CD1c-positive myeloid dendritic cell (primary cell): ENCODE measurements around the gene PRR30.

Experiments
- DNase-seq: peaks from one replicate; pipeline ENCODE4 v3.0.0-alpha.2; 2016; ENCODE audit errors: extremely low spot score

The PRR30 gene

DNA sequence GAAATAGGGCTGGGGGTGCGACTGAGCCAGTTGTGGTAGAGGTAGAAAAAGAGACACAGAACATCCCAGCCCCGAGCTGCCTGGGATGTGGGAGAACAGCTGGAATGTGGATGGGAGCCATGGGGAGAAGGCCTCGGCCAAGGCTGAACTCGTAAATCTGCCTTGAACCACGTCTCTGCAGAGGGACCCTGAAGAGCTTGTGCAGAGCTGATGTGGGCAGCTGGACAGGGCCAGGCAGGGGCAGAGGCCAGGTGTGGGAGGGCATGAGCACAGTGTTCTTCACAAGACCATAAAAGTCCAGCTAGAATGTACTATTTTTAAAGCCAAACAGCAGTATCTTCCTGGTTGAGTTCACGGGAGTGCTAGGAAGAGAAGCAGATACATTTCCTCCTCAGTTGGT, 15.3 kb upstream of the PRR30 start:
- no peak for DNase-seq

- no peak for DNase-seq
Measured at GRCh38 chr2:27152796-27153464, 13.7 kb upstream of the PRR30 start.

- DNase-seq: no peak
Measured at GRCh38 chr2:27152102-27152795, 13.0 kb upstream of the PRR30 start.

- no peak for DNase-seq
Measured at GRCh38 chr2:27150639-27151230, 11.5 kb upstream of the PRR30 start.

DNA sequence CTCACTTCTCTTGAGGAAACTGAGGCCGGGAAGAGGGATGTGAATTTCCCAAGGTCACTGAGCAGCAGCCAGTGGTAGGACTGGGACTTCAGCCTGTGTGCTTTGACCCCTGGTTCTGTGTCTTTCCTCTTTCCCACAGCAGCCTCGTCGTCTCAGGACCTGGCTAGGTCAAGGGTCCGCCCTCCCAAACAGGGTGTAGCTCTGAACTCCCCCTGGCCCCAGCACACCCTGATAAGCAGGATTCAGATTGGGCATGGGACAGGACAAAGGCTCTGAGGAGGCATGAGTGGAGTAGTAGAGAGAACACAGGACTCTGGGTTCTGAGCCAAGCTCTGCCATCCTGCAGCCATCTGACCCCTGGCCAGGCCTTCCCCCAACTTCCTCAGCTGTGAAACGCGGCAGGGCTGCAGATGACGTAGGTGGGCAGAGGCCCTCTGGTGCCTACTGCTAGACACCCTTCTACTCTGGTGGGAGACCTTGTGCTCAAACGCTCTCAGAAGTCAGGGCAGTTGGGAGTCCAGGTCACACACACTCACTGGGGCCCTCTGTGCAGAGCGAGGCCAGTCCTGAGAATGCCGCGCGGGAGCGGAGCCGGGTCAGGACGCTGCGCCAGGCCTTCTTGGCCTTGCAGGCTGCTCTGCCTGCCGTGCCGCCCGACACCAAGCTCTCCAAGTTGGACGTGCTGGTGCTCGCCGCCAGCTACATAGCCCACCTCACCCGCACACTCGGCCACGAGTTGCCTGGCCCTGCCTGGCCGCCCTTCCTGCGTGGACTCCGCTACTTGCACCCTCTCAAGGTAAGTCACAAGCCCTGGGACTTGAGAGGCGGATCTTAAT, 10.6 kb upstream of the PRR30 start:
- DNase-seq: no peak

- no peak for DNase-seq
Measured at GRCh38 chr2:27148801-27149439, 9.7 kb upstream of the PRR30 start, which contains the start of gene TCF23. Gene TCF23 (plus strand): TSS chr2:27149004. CDS start chr2:27149134, 130 bp downstream.

DNA sequence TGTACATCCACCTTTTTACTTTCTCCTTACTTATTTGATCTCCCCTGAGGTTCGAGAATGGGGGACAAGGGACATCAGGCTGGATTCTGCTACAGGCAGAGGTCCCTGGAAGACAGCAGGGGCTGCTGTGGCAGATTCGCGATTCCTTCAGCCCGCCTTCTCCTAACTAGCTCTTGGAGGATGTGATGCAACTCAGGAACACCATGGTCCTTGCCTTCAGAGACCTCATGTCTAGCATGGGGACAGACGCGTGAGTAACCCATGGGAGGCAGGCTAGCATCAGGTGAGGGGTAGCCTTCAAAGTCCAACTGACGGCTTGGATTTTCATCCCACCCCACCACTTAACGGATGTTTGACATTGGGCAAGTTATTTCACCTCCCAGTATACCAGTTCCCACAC, 8.7 kb upstream of the PRR30 start:
- DNase-seq: no peak

- DNase-seq: no peak
Measured at GRCh38 chr2:27145682-27146081, 6.5 kb upstream of the PRR30 start.

DNA sequence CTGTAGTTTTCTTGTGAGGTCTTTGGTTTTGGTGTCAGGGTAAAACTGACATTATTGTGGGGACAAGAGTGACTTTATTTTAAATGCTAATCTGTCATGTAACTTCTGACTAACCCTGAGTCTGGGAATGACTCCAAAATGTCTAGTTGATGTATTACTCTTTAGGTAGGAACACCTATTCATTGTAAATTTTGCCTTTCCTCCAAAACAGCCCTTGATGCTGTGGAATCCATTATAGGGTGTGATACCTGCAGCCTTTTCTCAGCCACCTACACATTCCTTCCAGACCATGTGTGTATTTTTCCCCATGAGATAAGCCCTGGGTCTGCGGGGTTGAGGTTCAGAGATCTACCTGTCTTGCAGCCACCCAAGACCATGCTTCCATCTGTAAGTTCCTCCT, 4.1 kb upstream of the PRR30 start:
- no peak for DNase-seq

- no peak for DNase-seq
Measured at GRCh38 chr2:27138111-27138510, 1.1 kb downstream of the PRR30 start.

DNA sequence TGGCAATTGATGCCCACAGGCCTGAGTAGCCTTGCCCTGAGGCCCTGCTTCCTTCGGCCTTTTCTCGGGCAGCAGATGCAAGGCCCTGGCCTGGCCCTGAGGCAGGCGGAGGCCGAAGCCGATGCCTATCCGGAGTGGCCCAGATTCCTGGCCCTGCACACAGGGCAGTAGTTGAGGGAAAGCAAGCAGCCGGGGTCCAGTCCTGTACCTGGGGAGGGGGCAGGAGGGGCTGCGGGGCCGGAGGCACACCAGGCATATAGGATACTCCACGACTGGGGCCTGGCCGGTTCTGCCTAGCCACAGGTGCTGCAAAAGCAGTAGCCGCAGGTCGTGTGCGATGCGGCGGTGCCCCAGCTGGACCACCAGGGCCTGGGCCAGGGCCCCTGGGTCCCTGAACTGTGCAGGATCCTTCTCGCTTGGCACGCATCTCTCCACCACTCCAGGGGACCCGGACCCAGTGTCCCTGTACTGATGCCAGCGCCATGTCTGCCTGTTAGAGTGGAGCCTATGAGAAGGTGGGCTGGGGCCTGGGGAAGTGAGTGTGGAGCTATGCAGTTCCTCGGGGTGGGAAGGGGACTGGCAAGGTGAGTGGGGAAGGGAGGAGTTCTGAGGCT, 1.8 kb downstream of the PRR30 start:
- no peak for DNase-seq

- no peak for DNase-seq
Measured at GRCh38 chr2:27136751-27137150, 2.5 kb downstream of the PRR30 start.

GRCh38 chr2:27135478-27135955, 3.7 kb downstream of the PRR30 start:
- peak; percentile 12 for DNase-seq

DNA sequence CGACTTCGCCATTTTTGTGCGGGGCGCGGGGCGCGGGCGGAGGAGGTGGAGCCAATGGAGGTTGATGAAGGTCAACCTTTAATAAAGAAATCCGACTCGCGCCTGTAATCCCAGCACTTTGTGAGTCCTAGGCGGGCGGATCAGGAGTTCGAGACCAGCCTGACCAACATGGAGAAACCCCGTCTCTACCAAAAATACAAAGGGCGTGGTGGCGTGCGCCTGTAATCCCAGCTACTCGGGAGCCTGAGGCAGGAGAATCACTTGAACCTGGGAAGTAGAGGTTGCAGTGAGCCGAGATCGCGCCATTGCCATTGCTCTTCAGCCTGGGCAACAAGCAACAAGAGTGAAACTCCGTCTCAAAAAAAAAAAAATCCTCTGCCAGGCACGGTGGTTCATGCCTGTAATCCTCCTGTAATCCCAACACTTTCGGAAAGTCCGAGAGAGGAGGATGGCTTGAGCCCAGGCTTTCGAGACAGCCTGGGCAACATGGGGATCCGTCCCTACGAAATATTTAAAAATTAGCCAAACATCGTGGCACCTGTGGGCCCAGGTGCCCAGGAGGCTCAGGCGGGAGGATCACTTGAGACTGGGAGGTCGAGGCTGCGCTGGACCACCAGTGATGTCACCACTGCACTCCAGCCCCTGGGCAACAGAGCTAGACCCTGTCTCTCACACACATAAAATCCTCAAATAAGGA, 4.3 kb downstream of the PRR30 start:
- no peak for DNase-seq

DNA sequence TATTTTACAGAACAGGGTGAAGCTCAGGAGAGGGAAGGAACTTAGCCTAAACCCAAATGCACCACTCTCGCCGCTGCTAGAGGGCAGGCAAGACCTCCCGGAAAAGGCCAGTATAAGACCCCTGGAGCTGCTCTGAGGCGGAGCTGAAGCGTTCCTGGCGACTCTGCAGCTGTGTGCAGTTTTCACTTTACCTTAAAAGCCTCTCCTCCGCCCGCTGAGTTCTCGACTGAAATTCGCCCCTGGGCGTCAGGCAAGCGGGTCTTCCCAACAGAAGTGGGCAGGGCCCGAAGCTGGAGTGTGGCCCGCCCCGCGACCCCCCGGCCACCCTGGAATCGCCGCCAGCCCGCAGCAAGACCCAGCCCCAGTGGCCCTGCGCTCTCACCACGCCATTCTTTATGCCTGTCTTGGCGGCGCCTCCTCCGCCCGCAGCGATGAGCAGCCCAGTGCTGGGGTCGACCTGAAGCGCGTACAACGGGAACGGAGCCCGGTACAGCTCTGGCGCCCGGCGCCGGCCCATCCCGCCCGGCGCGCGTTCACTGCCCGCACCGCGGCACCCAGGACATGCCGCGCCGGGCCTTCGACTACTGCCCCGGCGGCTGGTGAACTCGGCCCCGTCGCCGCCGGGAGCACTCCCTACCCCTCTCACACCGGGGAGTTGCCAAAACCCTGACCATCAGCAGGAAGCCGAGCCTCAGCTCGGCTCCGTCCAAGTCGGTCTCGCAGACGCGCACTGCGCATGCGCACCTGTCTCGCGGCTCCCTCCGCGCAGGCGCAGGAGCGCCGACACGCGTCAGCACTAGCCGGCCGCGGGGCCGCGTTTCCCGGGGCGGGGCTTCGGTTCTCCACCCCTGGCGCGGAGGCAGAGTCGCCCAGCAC, 5.1 kb downstream of the PRR30 start, which contains the start of gene PREB:
TSS of gene PREB (minus strand) at position 732 of the 876 bp plus-strand sequence. CDS start at position 517, 215 bp downstream.
- DNase-seq: peak; percentile 100

- peak; percentile 31 for DNase-seq
Measured at GRCh38 chr2:27133195-27133875, 5.9 kb downstream of the PRR30 start.

DNA sequence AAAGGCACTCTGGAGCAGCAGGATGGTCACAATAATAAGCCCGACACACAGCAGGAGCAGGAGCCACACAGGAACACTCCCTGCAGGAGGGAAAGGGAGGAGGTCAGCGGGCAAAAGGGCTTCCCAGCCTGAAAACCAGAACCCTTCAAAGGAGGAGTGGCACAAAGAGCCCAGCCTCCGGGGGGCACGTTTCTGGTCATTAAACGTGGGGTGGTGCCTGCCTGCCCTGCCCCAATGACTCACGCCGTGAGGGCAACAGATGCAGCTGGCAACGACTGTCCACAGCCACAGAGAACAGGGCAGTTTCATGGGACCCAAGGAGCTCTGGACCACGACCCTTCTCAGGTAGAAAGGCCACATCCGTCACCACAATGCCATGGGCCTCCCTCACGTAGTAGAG, 7.8 kb downstream of the PRR30 start:
- no peak for DNase-seq

DNA sequence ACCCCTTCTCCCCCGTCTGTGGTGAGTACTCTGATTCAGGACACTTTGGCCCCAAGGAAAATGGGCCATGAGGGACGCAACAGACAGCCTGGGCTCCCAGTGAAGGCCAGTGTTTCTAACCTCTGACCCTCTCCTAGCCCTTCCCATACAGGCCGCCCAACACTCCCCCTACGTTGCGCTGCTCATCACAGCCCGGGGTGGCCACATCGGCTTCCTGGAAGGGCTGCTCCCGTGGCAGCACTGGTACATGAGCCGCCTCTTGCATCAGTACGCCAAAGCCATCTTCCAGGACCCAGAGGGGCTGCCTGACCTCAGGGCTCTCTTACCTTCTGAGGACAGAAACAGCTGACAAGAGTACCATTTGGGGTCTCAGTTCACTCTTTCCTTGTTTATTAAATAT, 8.8 kb downstream of the PRR30 start:
- DNase-seq: no peak
